B cell (primary cell): ENCODE results near the gene CPEB3. TPM values are rescaled to one million over a fixed set of nuclear protein-coding genes. Genes with fewer than 3 reads are reported as not detected.

ENCODE experiments used
- ATAC-seq: fragments of 200-7000 bp; cut with Tn5 transposase; one replicate; pipeline ENCODE4 v1.10.0; 2021; ENCODE audit warnings: low read depth, mild to moderate bottlenecking, moderate number of reproducible peaks, moderate library complexity
- CTCF ChIA-PET: fragments of 350-600 bp; sonication (Branson Sonifier 250); formaldehyde crosslinking; loops from one replicate; lab custom pipeline; 2021; ENCODE audit warnings: antibody characterized with exemption, inconsistent platforms; lab: Charles Lee
- POLR2A ChIA-PET: fragments of 350-600 bp; sonication (Branson Sonifier 250); formaldehyde crosslinking; loops from one replicate; lab custom pipeline; 2021; ENCODE audit warnings: antibody characterized with exemption; lab: Charles Lee
- DNase-seq: peaks from one replicate; pipeline ENCODE4 v3.0.0; 2013
- H2AFZ ChIP-seq: 2 replicates; pipeline ENCODE4 v1.6.1; 2012; ENCODE audit warnings: mild to moderate bottlenecking, low read depth, low read length; ENCODE audit not compliant: insufficient read depth, poor library complexity, severe bottlenecking
- H3K27ac ChIP-seq, 2 donors: 1 replicate in 1 of 2; 2 replicates in 1 of 2; pipeline ENCODE4 v1.5.1; 2012 to 2013; ENCODE audit warnings: low read length in 2 of 2, mild to moderate bottlenecking in 2 of 2, moderate library complexity in 1 of 2
- H3K27me3 ChIP-seq, 4 experiments: fragments of 200-600 bp in 1 of 4; sonication (generic) in 1 of 4; replicated peaks in 1 of 4; 1 replicate in 2 of 4; 2 replicates in 2 of 4; pipeline versions ENCODE4 v1.6.1 to v1.7.0; 2013 to 2016; ENCODE audit warnings: low read length in 3 of 4, mild to moderate bottlenecking in 2 of 4, mixed read lengths in 1 of 4, moderate library complexity in 1 of 4; ENCODE audit not compliant: insufficient read depth in 4 of 4, control insufficient read depth in 3 of 4; ENCODE audit errors: control extremely low read depth in 1 of 4
- H3K36me3 ChIP-seq, 2 experiments: replicated peaks in 1 of 2; 1 replicate in 1 of 2; 2 replicates in 1 of 2; pipeline versions ENCODE4 v1.6.1 to v1.7.1; 2013; ENCODE audit warnings: low read length in 1 of 2; ENCODE audit not compliant: insufficient read depth in 2 of 2, control insufficient read depth in 1 of 2; ENCODE audit errors: control extremely low read depth in 1 of 2, extremely low read depth in 1 of 2
- H3K4me1 ChIP-seq, 2 donors: fragments of 200-600 bp in 1 of 2; sonication (generic) in 1 of 2; 1 replicate in 1 of 2; 2 replicates in 1 of 2; pipeline versions ENCODE4 v1.5.1 to v1.6.1; 2013 to 2017; ENCODE audit warnings: low read length in 2 of 2; ENCODE audit not compliant: control insufficient read depth in 2 of 2, insufficient read depth in 2 of 2
- H3K4me2 ChIP-seq: replicated peaks from 2 replicates; pipeline ENCODE3; 2012; ENCODE audit warnings: mild to moderate bottlenecking, low read depth, low read length; ENCODE audit not compliant: poor library complexity, severe bottlenecking
- H3K4me3 ChIP-seq, 5 experiments: fragments of 200-600 bp in 1 of 5; sonication (generic) in 1 of 5; 1 replicate in 3 of 5; 2 replicates in 2 of 5; pipeline versions ENCODE4 v1.5.1 to v1.7.0; 2011 to 2016; ENCODE audit warnings: low read length in 4 of 5, mild to moderate bottlenecking in 4 of 5, low read depth in 2 of 5, control low read depth in 1 of 5, moderate library complexity in 1 of 5; ENCODE audit not compliant: insufficient read depth in 1 of 5; ENCODE audit errors: control extremely low read depth in 1 of 5, extremely low read depth in 1 of 5
- H3K79me2 ChIP-seq: fragments of 200-600 bp; sonication (generic); one replicate; pipeline ENCODE4 v1.6.0; 2016; ENCODE audit warnings: low read length; ENCODE audit not compliant: control insufficient read depth, insufficient read depth
- H3K9ac ChIP-seq: fragments of 200-600 bp; sonication (generic); 2 replicates; pipeline ENCODE4 v1.6.1; 2017; ENCODE audit warnings: mild to moderate bottlenecking, low read length, moderate library complexity
- H3K9me3 ChIP-seq, 3 donors: one replicate each; pipeline versions ENCODE4 v1.6.1 to v1.7.1; 2013; ENCODE audit warnings: low read length in 2 of 3; ENCODE audit not compliant: control insufficient read depth in 2 of 3, insufficient read depth in 1 of 3; ENCODE audit errors: control extremely low read depth in 1 of 3
- H4K20me1 ChIP-seq: 2 replicates; pipeline ENCODE4 v1.6.0; 2012; ENCODE audit warnings: mild to moderate bottlenecking, low read length; ENCODE audit not compliant: insufficient read depth, control insufficient read depth, poor library complexity, severe bottlenecking
- H3K27ac Mint-ChIP-seq: one replicate; pipeline ENCODE4 v1.8.0; 2021; ENCODE audit warnings: mixed read lengths
- H3K27me3 Mint-ChIP-seq: one replicate; pipeline ENCODE4 v1.8.0; 2021; ENCODE audit warnings: mixed read lengths
- H3K4me1 Mint-ChIP-seq: one replicate; pipeline ENCODE4 v1.8.0; 2021; ENCODE audit warnings: mixed read lengths
- H3K4me3 Mint-ChIP-seq: one replicate; pipeline ENCODE4 v1.8.0; 2021; ENCODE audit warnings: mixed read lengths
- H3K9me3 Mint-ChIP-seq: one replicate; pipeline ENCODE4 v1.8.0; 2022; ENCODE audit warnings: mixed read lengths; ENCODE audit not compliant: insufficient read depth
- EZH2 ChIP-seq: IDR thresholded peaks from 2 replicates; pipeline ENCODE4 v1.6.1; 2012; ENCODE audit warnings: borderline replicate concordance, low read depth, mild to moderate bottlenecking, moderate library complexity, low read length; ENCODE audit not compliant: insufficient read depth, poor library complexity, severe bottlenecking
- WGBS: methylation state at CpG from one replicate; pipeline ENCODE4 v1.1.5; 2013; ENCODE audit warnings: missing lambda C conversion rate; ENCODE audit not compliant: insufficient coverage; 5-methylcytosine and 5-hydroxymethylcytosine counted together
- intact Hi-C: fragments of 100-400 bp; cut with micrococcal nuclease; formaldehyde crosslinking; loops from one replicate; pipeline ENCODE4 v1.10.0; 2022
- polyA plus RNA-seq: library from polyadenylated mRNA; depleted of rRNA; stranded (reverse); fragments of >200 nt; gene quantifications from 2 replicates; pipeline ENCODE4 v1.2.3, GENCODE V29; 2012
- total RNA-seq, 2 donors: library from RNA; stranded (reverse); fragments of 120-200 nt in 1 of 2; gene quantifications; 1 replicate in 1 of 2; 2 replicates in 1 of 2; pipeline versions ENCODE4 v1.2.3 to v1.2.4, GENCODE V29; 2013 to 2022
- TF ChIP-seq, protein P1 (sequence below): fragments of 200-600 bp; IDR thresholded peaks from one replicate; pipeline ENCODE4 v1.8.0; 2022; ENCODE audit warnings: antibody characterized with exemption, mild to moderate bottlenecking

CPEB3 gene
- total and polyA plus RNA-seq, 2 donors (not counting 1 experiment from before 2014, with no cell fraction given) = 1.6 to 6.7 TPM

- Histone ChIP-seq H3K9ac (no peak overlapping the region), H3K79me2 (peaks cover 21% of the 10 kb centered on the region), H3K4me3 (no peak overlapping the region), H3K4me2 (peak overlapping the region; percentile 96), H3K4me1 (peaks cover 19 to 30% of the 10 kb centered on the region in 2 donors), H3K27ac (no peak overlapping the region), H3K27me3 (no peaks in the 10 kb centered on the region), H2AFZ (no peak overlapping the region), H3K9me3 (no peaks in the 10 kb centered on the region), H3K36me3 (no peaks in the 10 kb centered on the region), H4K20me1 (no peaks in the 10 kb centered on the region)
- Mint-ChIP-seq H3K4me3 (peak overlapping the region; percentile 96), H3K27me3 (no peaks in the 10 kb centered on the region), H3K9me3 (no peaks in the 10 kb centered on the region), H3K4me1 (peaks cover 47% of the 10 kb centered on the region), H3K27ac (peak overlapping the region; percentile 72)
- ChIA-PET POLR2A (interaction anchor here (0.7 to 0.8 kb wide), 2 partner anchors 52 to 1492 kb away, joined by 3 to 4 read pairs; partner anchors contain the start of genes CPEB3 and MARCHF5), CTCF (interaction anchor here (0.6 to 1.0 kb wide), 3 partner anchors 10 to 53 kb away, joined by 3 to 5 read pairs (median 3); partner anchors contain the start of genes CPEB3 and MARCHF5)
- intact Hi-C loops = no loop called here
- DNase-seq (peak; percentile 10), ATAC-seq (no peak)
- TF ChIP-seq, protein P1, sequence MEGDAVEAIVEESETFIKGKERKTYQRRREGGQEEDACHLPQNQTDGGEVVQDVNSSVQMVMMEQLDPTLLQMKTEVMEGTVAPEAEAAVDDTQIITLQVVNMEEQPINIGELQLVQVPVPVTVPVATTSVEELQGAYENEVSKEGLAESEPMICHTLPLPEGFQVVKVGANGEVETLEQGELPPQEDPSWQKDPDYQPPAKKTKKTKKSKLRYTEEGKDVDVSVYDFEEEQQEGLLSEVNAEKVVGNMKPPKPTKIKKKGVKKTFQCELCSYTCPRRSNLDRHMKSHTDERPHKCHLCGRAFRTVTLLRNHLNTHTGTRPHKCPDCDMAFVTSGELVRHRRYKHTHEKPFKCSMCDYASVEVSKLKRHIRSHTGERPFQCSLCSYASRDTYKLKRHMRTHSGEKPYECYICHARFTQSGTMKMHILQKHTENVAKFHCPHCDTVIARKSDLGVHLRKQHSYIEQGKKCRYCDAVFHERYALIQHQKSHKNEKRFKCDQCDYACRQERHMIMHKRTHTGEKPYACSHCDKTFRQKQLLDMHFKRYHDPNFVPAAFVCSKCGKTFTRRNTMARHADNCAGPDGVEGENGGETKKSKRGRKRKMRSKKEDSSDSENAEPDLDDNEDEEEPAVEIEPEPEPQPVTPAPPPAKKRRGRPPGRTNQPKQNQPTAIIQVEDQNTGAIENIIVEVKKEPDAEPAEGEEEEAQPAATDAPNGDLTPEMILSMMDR = no peak
- no peak for TF ChIP-seq EZH2
- 90% methylated on average over 2 of the region's 8 CpGs for WGBS
These were observed 52.2 kb downstream of the CPEB3 start for GRCh38 chr10:92238586-92239098.

GRCh38 chr10:92238054-92238585 lies 52.8 kb downstream of the CPEB3 start:
- CTCF ChIA-PET = interaction anchor here (1.0 kb wide), 2 partner anchors 29 to 53 kb away, joined by 3 to 5 read pairs; partner anchors contain the start of genes CPEB3 and MARCHF5
- ATAC-seq (no peak), DNase-seq (peak; percentile 5)
- Mint-ChIP-seq H3K27ac (no peak overlapping the region), H3K9me3 (no peaks in the 10 kb centered on the region), H3K4me1 (peaks cover 43% of the 10 kb centered on the region), H3K27me3 (no peaks in the 10 kb centered on the region), H3K4me3 (peak overlapping the region; percentile 96)
- Histone ChIP-seq H3K27me3 (no peaks in the 10 kb centered on the region), H3K9ac (no peak overlapping the region), H3K79me2 (peaks cover 21% of the 10 kb centered on the region), H3K4me2 (peak overlapping the region; percentile 96), H4K20me1 (no peaks in the 10 kb centered on the region), H3K9me3 (no peaks in the 10 kb centered on the region), H3K4me3 (no peak overlapping the region), H3K4me1 (peaks cover 15 to 26% of the 10 kb centered on the region in 2 donors), H2AFZ (no peak overlapping the region), H3K36me3 (no peaks in the 10 kb centered on the region), H3K27ac (no peak overlapping the region)
- POLR2A ChIA-PET = interaction anchor here (0.7 kb wide), 1 partner anchor 1492 kb away, joined by 3 read pairs; no protein-coding TSS in a partner anchor
- intact Hi-C loops = no loop called here
- TF ChIP-seq, protein P1 = no peak
- no peak for TF ChIP-seq EZH2
- 100% methylated on average over 3 of the region's 3 CpGs for WGBS
